Measurements from ENCODE around the gene METRN.

Gene METRN

GRCh38 chr16:718922-719321 is 4.0 kb downstream of the METRN start:
- H3K27ac Mint-ChIP-seq: no peak overlapping the region
- H3K4me3 Mint-ChIP-seq: no peak overlapping the region
- peaks cover 24% of the 10 kb centered on the region for H3K27me3 Mint-ChIP-seq (ENCODE audit: low read depth)
- peaks cover 6% of the 10 kb centered on the region for H3K4me1 Mint-ChIP-seq (ENCODE audit: low read depth)
- no peaks in the 10 kb centered on the region for H3K9me3 Mint-ChIP-seq
- no peaks in the 10 kb centered on the region for H3K36me3 Mint-ChIP-seq (ENCODE audit: low read depth)

GRCh38 chr16:719815-720446 is 5.0 kb downstream of the METRN start:
- Mint-ChIP-seq H3K36me3 (ENCODE audit: low read depth) (no peaks in the 10 kb centered on the region), H3K27me3 (ENCODE audit: low read depth) (peaks cover 21% of the 10 kb centered on the region), H3K4me3 (peak overlapping the region; percentile 71), H3K9me3 (no peaks in the 10 kb centered on the region), H3K4me1 (ENCODE audit: low read depth) (peaks cover 6% of the 10 kb centered on the region), H3K27ac (no peak overlapping the region)

DNA sequence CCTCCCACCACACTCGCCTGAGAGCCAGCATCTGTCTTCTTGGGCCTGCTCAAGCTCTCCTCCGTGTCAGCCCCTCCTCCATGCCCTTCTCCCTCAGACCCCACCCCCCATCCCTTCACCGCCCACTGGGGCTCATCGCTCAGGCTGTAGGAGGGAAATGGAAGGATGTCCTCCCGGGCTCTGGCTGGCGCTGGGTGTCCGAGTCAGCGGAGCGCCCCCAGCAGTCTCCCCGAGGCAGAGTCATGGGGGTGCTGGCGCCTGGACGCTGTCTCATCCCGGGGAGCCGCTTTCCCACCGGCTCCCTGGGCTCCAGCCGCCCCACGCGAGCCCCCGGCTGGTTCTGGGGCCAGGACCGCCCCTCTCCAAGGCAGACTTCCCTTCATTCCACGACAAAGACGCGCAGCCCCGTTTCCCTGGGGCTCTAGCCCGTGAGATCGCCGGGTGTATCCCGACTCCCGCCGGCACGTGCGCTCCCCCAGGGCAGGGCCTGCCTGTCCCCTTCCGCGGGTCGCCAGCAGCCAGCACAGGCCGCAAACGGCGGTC is 5.6 kb downstream of the METRN start:
- Mint-ChIP-seq H3K27me3 (ENCODE audit: low read depth) (peaks cover 21% of the 10 kb centered on the region), H3K27ac (no peak overlapping the region), H3K36me3 (ENCODE audit: low read depth) (no peaks in the 10 kb centered on the region), H3K9me3 (no peaks in the 10 kb centered on the region), H3K4me1 (ENCODE audit: low read depth) (peaks cover 6% of the 10 kb centered on the region), H3K4me3 (peak overlapping the region; percentile 71)

- no peak within 1 kb of the TSS for H3K27ac Mint-ChIP-seq
- peaks cover 20% of the 10 kb centered on the region for H3K27me3 Mint-ChIP-seq (ENCODE audit: low read depth)
- H3K36me3 Mint-ChIP-seq (ENCODE audit: low read depth): no peaks in the 10 kb centered on the region
- H3K9me3 Mint-ChIP-seq: no peaks in the 10 kb centered on the region
- H3K4me1 Mint-ChIP-seq (ENCODE audit: low read depth): peaks cover 6% of the 10 kb centered on the region
- peak within 1 kb of the TSS; percentile 71 for H3K4me3 Mint-ChIP-seq
Observed at GRCh38 chr16:720990-721764, 6.3 kb downstream of the METRN start, which contains the start of gene ANTKMT. ANTKMT (plus strand) TSS chr16:721146; CDS start chr16:721275, 129 bp downstream.

DNA sequence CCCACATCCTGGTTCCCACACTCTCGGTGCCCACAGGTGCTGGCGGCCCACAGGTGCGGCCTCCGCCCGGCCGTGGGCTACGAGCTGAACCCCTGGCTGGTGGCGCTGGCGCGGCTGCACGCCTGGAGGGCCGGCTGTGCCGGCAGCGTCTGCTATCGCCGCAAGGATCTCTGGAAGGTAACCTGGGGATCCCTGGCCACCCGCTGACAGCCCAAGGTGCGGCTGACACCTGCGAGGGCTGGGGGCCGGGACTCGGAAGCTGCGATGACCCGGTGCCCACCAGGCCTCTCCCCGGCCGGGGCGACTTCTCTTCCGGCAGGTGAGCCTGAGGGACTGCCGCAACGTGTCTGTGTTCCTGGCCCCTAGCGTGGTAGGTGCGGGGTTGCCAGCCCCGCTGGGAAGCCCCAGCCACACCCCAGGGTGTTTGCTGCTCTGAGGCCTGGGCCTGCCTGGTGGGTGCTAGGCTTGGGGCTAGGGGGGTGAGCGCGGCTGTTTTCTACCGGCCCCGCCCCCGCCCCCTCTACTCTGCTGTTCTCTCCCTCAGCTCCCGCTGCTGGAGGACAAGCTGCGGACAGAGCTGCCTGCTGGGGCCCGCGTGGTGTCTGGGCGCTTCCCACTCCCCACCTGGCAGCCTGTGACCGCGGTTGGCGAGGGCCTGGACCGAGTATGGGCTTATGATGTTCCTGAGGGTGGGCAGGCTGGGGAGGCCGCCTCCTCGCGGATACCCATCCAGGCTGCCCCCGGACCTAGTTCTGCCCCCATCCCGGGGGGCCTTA is 7.0 kb downstream of the METRN start:
- H3K9me3 Mint-ChIP-seq: no peaks in the 10 kb centered on the region
- H3K27ac Mint-ChIP-seq: no peak overlapping the region
- peak overlapping the region; percentile 25 for H3K4me3 Mint-ChIP-seq
- peaks cover 6% of the 10 kb centered on the region for H3K4me1 Mint-ChIP-seq (ENCODE audit: low read depth)
- peaks cover 16% of the 10 kb centered on the region for H3K27me3 Mint-ChIP-seq (ENCODE audit: low read depth)
- no peaks in the 10 kb centered on the region for H3K36me3 Mint-ChIP-seq (ENCODE audit: low read depth)

DNA sequence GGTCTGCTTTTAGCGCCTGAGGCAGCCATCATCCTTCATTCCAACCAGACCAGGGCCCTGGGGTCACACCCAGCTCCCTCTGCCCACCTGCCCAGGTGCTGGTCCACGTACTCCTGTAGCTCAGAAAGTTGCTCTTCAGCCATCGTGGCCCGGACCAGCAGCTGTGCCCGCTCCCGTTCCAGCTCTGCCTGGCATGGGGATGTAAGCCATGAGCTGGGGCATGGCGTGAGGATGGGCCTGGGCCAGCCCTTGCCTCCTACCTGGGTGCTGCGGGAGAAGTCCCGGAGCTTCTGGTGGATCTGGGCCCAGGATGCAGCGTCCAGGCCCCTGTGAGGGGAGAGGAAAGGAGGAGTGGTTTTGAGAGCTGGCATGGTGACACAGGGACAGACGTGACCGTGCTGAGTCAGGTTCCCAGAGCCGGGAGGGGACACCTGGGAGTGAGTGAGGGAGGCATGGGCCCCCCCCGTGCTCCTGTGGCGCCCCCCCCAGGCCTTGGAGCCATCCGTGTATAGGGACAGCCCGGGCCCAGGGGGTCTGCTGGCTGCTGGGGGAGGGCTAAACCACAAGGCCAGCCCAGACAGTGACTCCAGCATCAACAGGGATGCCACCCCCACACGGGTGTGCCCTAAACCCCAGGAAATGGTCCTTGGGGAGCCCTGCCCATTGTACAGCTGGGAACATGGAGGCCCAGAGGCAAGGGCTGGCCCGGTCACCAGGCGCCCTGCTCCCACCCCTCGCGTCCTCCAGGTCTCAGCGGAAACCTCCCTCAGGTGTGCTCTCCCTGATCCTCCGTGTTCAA is 8.1 kb downstream of the METRN start:
- Mint-ChIP-seq H3K4me3 (no peak overlapping the region), H3K4me1 (ENCODE audit: low read depth) (peaks cover 6% of the 10 kb centered on the region), H3K36me3 (ENCODE audit: low read depth) (no peaks in the 10 kb centered on the region), H3K27me3 (ENCODE audit: low read depth) (peaks cover 16% of the 10 kb centered on the region), H3K9me3 (no peaks in the 10 kb centered on the region), H3K27ac (no peak overlapping the region)

DNA sequence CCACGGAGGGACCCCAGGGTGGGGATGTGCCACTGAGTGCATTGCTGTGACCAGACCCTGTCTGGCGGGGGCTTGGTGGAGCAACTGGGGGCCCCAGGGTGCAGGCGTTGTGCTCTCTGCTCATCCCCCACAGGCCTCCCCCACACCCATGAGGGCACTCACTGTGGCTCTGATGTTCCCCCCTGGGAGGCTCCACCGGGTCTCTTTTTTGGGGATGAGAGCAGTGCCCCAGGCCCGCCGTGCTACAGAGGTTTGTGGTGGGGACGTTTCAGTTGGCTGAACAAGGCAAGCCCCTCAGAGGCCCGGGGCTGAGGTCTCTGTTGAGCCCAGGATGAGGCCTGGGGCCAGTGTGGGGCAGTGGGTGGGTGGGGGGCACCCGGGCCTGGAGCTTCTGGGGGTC is 8.8 kb downstream of the METRN start:
- peaks cover 6% of the 10 kb centered on the region for H3K4me1 Mint-ChIP-seq (ENCODE audit: low read depth)
- H3K27ac Mint-ChIP-seq: no peak overlapping the region
- H3K9me3 Mint-ChIP-seq: no peaks in the 10 kb centered on the region
- H3K36me3 Mint-ChIP-seq (ENCODE audit: low read depth): no peaks in the 10 kb centered on the region
- H3K27me3 Mint-ChIP-seq (ENCODE audit: low read depth): peaks cover 14% of the 10 kb centered on the region
- H3K4me3 Mint-ChIP-seq: no peak overlapping the region

GRCh38 chr16:724188-725040 is 9.5 kb downstream of the METRN start:
- Mint-ChIP-seq H3K36me3 (ENCODE audit: low read depth) (no peaks in the 10 kb centered on the region), H3K4me3 (no peak overlapping the region), H3K4me1 (ENCODE audit: low read depth) (peaks cover 6% of the 10 kb centered on the region), H3K9me3 (no peaks in the 10 kb centered on the region), H3K27me3 (ENCODE audit: low read depth) (peaks cover 7% of the 10 kb centered on the region), H3K27ac (no peak overlapping the region)

- Mint-ChIP-seq H3K9me3 (no peaks in the 10 kb centered on the region), H3K4me1 (ENCODE audit: low read depth) (peaks cover 6% of the 10 kb centered on the region), H3K36me3 (ENCODE audit: low read depth) (no peaks in the 10 kb centered on the region), H3K27me3 (ENCODE audit: low read depth) (peaks cover 4% of the 10 kb centered on the region), H3K4me3 (no peak overlapping the region), H3K27ac (no peak overlapping the region)
Observed at GRCh38 chr16:725041-725376, 10.1 kb downstream of the METRN start.

DNA sequence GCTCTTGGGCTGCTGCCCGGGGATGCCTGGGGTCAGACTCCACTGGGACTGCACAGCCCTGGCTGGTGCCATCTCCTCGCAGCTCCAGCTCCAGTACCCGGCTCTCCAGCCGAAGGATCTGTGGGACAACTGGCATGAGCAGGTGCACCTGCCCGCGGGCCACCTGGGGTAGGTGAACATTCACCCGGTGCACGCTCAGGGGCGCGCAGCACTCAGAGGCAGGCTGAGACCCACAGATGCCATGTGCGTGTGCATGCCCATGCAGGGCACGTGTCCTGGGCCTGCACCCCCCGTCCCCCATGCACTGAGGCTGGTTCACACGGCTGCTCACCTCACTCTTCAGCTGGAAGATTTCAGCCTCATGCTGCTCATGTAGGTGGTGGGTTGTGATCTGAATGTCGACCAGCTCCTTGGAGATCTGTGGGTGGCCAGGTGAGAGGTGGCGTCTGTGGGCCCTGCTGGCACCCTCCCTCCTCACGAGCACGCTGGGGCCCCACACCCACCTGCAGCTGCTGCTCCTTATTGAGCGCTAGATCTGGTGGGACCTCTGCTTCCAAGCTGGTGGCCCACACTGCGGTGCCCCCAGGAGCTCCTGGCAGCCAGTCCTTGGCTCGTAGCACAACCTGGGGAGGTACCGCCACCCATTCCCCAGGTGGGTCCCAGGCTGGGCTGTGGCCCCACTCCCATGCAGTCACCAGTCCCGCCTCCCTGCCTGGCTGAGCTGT is 10.7 kb downstream of the METRN start:
- H3K27ac Mint-ChIP-seq: no peak overlapping the region
- peaks cover 1% of the 10 kb centered on the region for H3K4me1 Mint-ChIP-seq (ENCODE audit: low read depth)
- peaks cover 4% of the 10 kb centered on the region for H3K27me3 Mint-ChIP-seq (ENCODE audit: low read depth)
- H3K9me3 Mint-ChIP-seq: no peaks in the 10 kb centered on the region
- H3K36me3 Mint-ChIP-seq (ENCODE audit: low read depth): no peaks in the 10 kb centered on the region
- H3K4me3 Mint-ChIP-seq: no peak overlapping the region

DNA sequence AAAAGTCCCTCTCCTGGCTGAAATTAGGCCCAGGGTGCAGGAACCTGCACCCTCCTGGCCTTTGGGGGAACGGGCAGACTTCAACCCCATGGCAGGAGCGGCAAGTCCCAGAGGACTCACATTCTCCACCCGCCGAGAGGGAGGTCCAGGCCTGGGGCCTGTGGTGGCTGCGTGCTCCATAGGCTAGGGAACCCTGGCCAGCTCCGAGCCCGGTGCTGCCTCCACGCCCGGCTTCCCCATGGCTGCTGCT is 11.2 kb downstream of the METRN start:
- Mint-ChIP-seq H3K9me3 (no peaks in the 10 kb centered on the region), H3K27me3 (ENCODE audit: low read depth) (peaks cover 4% of the 10 kb centered on the region), H3K4me3 (no peak overlapping the region), H3K27ac (no peak overlapping the region), H3K36me3 (ENCODE audit: low read depth) (no peaks in the 10 kb centered on the region), H3K4me1 (ENCODE audit: low read depth) (peaks cover 1% of the 10 kb centered on the region)

DNA sequence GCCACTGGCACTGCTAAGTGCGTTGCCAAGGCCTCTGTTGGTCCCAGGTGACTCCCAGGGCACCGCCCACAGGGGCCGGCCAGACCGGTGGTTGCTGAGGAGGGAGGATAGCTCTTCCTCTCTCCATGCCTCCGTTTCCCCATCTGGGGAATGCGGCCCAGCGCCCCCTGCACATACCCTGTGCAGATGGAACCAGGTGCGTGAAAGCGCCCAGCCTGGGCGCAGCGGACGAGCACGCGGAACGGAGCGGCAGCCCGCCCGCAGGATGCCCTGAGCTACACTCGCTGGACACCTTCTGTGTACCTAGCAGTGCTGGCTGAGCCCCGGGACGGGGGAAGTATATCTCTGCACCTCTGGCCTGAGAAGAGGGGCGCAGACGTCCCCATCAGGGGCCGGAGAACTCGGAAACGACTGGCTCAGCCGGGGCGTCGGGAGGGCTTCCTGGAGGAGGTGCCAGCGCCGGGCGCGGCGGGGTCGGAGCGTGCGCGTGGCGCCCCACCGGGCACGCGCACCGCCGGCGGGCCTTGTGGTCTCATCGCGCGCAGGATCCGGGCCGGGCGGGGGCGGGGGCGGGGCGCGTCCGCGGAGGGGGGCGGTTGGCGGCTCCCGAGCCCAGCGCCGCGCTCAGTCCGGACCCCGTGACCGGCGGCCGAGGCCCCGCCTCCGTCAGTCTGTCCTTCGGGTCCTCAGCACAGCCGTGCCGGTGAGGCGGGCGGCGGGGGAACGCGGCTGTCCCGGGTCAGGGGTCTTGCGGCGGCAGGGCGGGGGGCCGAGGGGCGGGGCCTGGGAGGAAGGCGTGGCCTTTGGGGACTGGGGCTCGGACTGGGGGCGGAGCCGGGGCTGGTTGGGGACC is 11.7 kb downstream of the METRN start, which contains the start of the genes CCDC78 and HAGHL:
CCDC78 (minus strand) TSS at position 6 of the 853 bp plus-strand sequence. CDS start 76 bp downstream, outside the sequence.
HAGHL (plus strand) TSS at position 669 of the 853 bp plus-strand sequence. CDS start 404 bp downstream, outside the sequence.
- no peaks in the 10 kb centered on the region for H3K9me3 Mint-ChIP-seq
- no peaks in the 10 kb centered on the region for H3K36me3 Mint-ChIP-seq (ENCODE audit: low read depth)
- peak within 1 kb of the TSS; percentile 68 for H3K4me3 Mint-ChIP-seq
- H3K27ac Mint-ChIP-seq: peak within 1 kb of the TSS; percentile 6
- peaks cover 4% of the 10 kb centered on the region for H3K27me3 Mint-ChIP-seq (ENCODE audit: low read depth)
- peaks cover 1% of the 10 kb centered on the region for H3K4me1 Mint-ChIP-seq (ENCODE audit: low read depth)

Data from T-helper 1 cell treated with Interleukin-12 subunit alpha and Interleukin-12 subunit beta and Interleukin-4 antibody, amounts not matched to agents 30 μg/mL and 1 μg/mL, for 36 hours (primary cell).